Endodermal cell (in vitro differentiated cells): ENCODE data around the gene PLXNA2. TPM values are rescaled to one million over a fixed set of nuclear protein-coding genes. Genes with fewer than 3 reads are reported as not detected.

Experiments
- DNase-seq: peaks from one replicate; pipeline ENCODE4 v3.0.0-alpha.2; 2017
- H3K27ac ChIP-seq: 2 replicates; pipeline ENCODE4 v1.5.1; 2013; ENCODE audit warnings: mild to moderate bottlenecking, low read depth, low read length, moderate library complexity
- H3K27me3 ChIP-seq: 2 replicates; pipeline ENCODE4 v1.6.1; 2013; ENCODE audit warnings: mild to moderate bottlenecking, low read length, moderate library complexity; ENCODE audit not compliant: insufficient read depth, control insufficient read depth, poor library complexity, severe bottlenecking
- H3K36me3 ChIP-seq: 2 replicates; pipeline ENCODE4 v1.7.0; 2013; ENCODE audit warnings: mild to moderate bottlenecking, low read length, moderate library complexity; ENCODE audit not compliant: control insufficient read depth, insufficient read depth
- H3K4me1 ChIP-seq: one replicate; pipeline ENCODE4 v1.7.0; 2013; ENCODE audit warnings: low read length; ENCODE audit not compliant: control insufficient read depth, insufficient read depth
- H3K4me3 ChIP-seq: 2 replicates; pipeline ENCODE4 v1.5.1; 2013; ENCODE audit warnings: mild to moderate bottlenecking, low read length, moderate library complexity
- H3K9ac ChIP-seq: 2 replicates; pipeline ENCODE4 v1.6.1; 2013; ENCODE audit warnings: mild to moderate bottlenecking, low read length, moderate library complexity; ENCODE audit not compliant: poor library complexity, severe bottlenecking; ENCODE audit errors: extremely low read depth
- H3K9me3 ChIP-seq: 2 replicates; pipeline ENCODE4 v1.6.1; 2013; ENCODE audit warnings: mild to moderate bottlenecking, low read length, moderate library complexity; ENCODE audit not compliant: control insufficient read depth
- H3K27ac Mint-ChIP-seq: 2 replicates; pipeline ENCODE4 v1.8.0; 2020; ENCODE audit warnings: mixed read lengths
- H3K27me3 Mint-ChIP-seq: 2 replicates; pipeline ENCODE4 v1.8.0; 2021; ENCODE audit warnings: mild to moderate bottlenecking, mixed read lengths; ENCODE audit not compliant: insufficient read depth
- H3K36me3 Mint-ChIP-seq: 2 replicates; pipeline ENCODE4 v1.8.0; 2020; ENCODE audit warnings: low read depth, mixed read lengths
- H3K4me1 Mint-ChIP-seq: 2 replicates; pipeline ENCODE4 v1.8.0; 2020; ENCODE audit warnings: mixed read lengths
- H3K4me3 Mint-ChIP-seq: 2 replicates; pipeline ENCODE4 v1.8.0; 2020; ENCODE audit warnings: mild to moderate bottlenecking, moderate library complexity, mixed read lengths
- H3K9me3 Mint-ChIP-seq: 2 replicates; pipeline ENCODE4 v1.8.0; 2020; ENCODE audit warnings: mild to moderate bottlenecking, mixed read lengths
- WGBS, 2 experiments: methylation state at CpG; one replicate each; pipeline versions ENCODE4 v1.1.5 to v1.1.7; 2013; ENCODE audit warnings: missing lambda C conversion rate in 2 of 2, mixed read lengths in 1 of 2; ENCODE audit not compliant: insufficient coverage in 1 of 2, insufficient read length in 1 of 2; 5-methylcytosine and 5-hydroxymethylcytosine counted together
- total RNA-seq, 2 donors: library from RNA; stranded (reverse); fragmentation: NEBNext Ultra II Directional in 1 of 2; extraction: Animal tissue kit (Norgen Biotek cat#: 25700) in 1 of 2; gene quantifications; 2 replicates in 1 of 2; 3 replicates in 1 of 2; pipeline ENCODE4 v1.2.1, GENCODE V29; 2021
- TF ChIP-seq, protein P1 (sequence below): fragments of 200-600 bp; sonication (generic); conservative IDR thresholded peaks from 2 replicates; pipeline ENCODE4 v1.5.0; 2021; ENCODE audit warnings: antibody characterized with exemption, mild to moderate bottlenecking

PLXNA2 gene
- total RNA-seq, 2 donors from 2014 or later = 61.2 to 86.1 TPM

DNA sequence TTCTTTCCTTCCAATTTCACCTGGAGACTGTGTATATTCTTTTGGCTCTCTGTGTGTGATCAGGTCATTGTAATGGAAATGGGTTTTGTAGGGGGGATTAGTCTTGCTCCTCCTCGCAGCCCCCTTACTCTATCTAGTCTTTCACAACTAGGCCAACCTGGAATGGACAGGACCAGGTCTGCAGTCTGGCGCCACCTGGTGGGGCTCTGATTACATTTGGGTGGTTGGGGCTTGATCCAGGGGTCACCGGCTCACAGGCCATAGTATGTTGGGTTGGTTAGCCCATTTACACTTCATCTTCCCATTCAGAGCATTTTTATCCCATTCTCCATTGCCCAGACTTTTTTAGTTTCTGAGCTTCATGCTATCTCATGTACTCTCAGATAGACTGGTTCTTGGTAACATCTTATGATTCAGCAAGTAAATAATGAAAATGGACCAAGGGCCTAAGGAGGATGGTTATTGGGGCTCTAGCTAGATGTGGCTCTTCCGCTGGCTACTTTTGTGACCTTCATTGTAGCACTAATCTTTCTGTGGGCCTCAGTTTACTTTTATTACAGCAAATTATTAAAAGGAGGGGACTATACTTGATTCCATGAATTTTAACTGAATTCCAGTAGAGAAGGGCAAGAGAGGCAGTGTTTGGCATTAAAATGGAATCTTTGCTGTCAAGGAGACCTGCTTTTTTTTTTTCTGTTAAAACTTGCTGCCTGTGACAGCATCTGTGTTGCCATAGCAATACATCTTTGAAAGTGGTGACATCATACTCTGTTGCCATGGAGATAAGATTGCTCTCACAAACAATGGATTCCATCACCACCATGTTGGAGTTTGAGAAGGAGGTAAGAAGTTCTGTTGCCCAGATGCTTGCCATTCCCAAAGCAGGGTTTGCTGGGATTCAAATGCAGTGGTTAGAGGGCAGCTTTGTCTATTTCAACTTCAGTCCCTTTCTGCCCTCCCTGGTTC, 150.1 kb downstream of the PLXNA2 start:
- Mint-ChIP-seq H3K4me3 (no peak overlapping the region), H3K27ac (no peak overlapping the region), H3K36me3 (peaks cover 82% of the 10 kb centered on the region), H3K27me3 (no peaks in the 10 kb centered on the region), H3K4me1 (peaks cover 15% of the 10 kb centered on the region), H3K9me3 (no peaks in the 10 kb centered on the region)
- H3K4me3 ChIP-seq = no peak overlapping the region
- DNase-seq = peak; percentile 95
- no peak overlapping the region for H3K9ac ChIP-seq
- H3K9me3 ChIP-seq = no peaks in the 10 kb centered on the region
- WGBS, 2 experiments = 62 to 100% methylated on average over 1 to 4 of the region's 4 CpGs
- H3K36me3 ChIP-seq = peaks cover 99% of the 10 kb centered on the region
- no peaks in the 10 kb centered on the region for H3K27me3 ChIP-seq
- TF ChIP-seq, protein P1, sequence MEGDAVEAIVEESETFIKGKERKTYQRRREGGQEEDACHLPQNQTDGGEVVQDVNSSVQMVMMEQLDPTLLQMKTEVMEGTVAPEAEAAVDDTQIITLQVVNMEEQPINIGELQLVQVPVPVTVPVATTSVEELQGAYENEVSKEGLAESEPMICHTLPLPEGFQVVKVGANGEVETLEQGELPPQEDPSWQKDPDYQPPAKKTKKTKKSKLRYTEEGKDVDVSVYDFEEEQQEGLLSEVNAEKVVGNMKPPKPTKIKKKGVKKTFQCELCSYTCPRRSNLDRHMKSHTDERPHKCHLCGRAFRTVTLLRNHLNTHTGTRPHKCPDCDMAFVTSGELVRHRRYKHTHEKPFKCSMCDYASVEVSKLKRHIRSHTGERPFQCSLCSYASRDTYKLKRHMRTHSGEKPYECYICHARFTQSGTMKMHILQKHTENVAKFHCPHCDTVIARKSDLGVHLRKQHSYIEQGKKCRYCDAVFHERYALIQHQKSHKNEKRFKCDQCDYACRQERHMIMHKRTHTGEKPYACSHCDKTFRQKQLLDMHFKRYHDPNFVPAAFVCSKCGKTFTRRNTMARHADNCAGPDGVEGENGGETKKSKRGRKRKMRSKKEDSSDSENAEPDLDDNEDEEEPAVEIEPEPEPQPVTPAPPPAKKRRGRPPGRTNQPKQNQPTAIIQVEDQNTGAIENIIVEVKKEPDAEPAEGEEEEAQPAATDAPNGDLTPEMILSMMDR = peak; percentile 95
- peaks cover 2% of the 10 kb centered on the region for H3K4me1 ChIP-seq
- no peak overlapping the region for H3K27ac ChIP-seq

DNA sequence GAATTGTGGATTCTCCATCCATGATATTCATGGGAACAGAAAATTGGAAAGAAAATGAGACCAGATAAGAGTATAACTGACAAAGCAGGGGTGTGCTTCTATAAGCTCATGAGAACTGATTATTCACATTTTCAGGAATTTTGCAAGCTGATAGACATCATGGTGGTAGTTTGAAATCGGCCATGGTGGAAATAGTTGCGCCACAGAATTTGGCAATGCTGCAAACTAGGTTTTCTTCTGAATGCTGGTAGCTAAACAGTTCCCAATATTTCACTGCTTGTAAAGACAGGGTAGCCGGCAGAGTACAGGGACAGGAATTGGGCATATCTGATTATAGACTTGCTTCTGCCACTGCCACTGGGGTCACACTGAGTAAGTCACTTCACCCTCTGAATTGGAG, 151.1 kb downstream of the PLXNA2 start:
- H3K27ac ChIP-seq = no peak overlapping the region
- H3K4me3 Mint-ChIP-seq = no peak overlapping the region
- TF ChIP-seq, protein P1 = no peak
- H3K27me3 Mint-ChIP-seq = no peaks in the 10 kb centered on the region
- no peak overlapping the region for H3K27ac Mint-ChIP-seq
- peaks cover 99% of the 10 kb centered on the region for H3K36me3 ChIP-seq
- H3K27me3 ChIP-seq = no peaks in the 10 kb centered on the region
- no peaks in the 10 kb centered on the region for H3K9me3 Mint-ChIP-seq
- no peak overlapping the region for H3K9ac ChIP-seq
- DNase-seq = no peak
- H3K36me3 Mint-ChIP-seq = peaks cover 79% of the 10 kb centered on the region
- H3K4me1 ChIP-seq = peaks cover 2% of the 10 kb centered on the region
- H3K9me3 ChIP-seq = no peaks in the 10 kb centered on the region
- no peak overlapping the region for H3K4me3 ChIP-seq
- WGBS, 2 experiments = 99 to 100% methylated on average over 3 of the region's 3 CpGs
- H3K4me1 Mint-ChIP-seq = peaks cover 11% of the 10 kb centered on the region

DNA sequence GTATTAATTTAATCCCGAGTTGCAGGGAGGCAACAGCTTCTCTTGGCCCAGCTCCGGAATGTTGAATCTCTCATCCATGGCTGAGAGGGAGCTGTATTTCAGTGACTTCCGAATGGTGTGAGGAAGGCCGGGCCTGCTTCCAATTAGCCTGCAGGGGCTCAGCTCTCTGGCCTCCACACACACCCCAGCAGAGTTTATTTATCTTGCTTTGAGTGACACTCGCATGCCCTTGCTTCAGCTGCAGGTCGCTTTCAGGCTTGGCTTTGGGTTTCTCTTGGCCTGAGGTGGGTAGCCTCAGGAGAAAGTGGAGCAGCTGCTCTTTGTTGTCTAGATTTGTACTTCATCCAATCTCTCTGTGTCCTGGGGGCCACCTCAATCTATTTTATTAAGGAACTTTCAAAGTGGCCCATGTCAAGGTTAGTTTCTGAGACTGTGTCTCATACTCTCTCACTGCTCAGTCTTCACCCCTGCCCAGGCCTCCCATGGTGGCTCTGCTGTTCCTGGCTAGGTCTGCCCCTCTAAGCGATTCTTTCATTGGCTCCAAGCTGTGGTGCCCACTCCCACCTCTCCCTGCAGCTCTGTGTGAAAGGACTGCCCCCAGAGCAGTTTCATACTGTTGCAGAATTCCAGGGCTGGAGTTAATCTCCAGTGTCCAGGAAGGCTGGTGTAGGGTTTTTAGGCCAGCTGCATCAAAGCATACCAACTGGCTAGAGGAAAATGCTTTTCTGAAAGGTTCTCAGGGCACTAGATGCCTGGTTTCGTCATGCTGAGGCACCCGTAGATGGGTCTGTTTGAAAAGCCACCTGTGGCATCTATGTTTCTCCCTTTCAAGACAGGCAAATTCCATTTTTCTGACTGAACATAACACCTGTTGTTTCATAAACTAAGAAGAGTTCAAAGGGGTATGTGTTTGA, 153.5 kb downstream of the PLXNA2 start:
- Histone ChIP-seq H3K4me3 (no peak overlapping the region), H3K27ac (peak overlapping the region; percentile 19), H3K4me1 (peaks cover 2% of the 10 kb centered on the region), H3K36me3 (peaks cover 100% of the 10 kb centered on the region), H3K9me3 (no peaks in the 10 kb centered on the region), H3K27me3 (no peaks in the 10 kb centered on the region), H3K9ac (no peak overlapping the region)
- Mint-ChIP-seq H3K4me3 (no peak overlapping the region), H3K9me3 (no peaks in the 10 kb centered on the region), H3K27me3 (no peaks in the 10 kb centered on the region), H3K36me3 (peaks cover 79% of the 10 kb centered on the region), H3K4me1 (peaks cover 17% of the 10 kb centered on the region), H3K27ac (no peak overlapping the region)
- DNase-seq = no peak
- 94 to 95% methylated on average over 6 to 9 of the region's 9 CpGs for WGBS, 2 experiments
- TF ChIP-seq, protein P1 = no peak
